NAMALWA (cell line): ENCODE results near the gene PAIP2.
"Not testable (repeated sequence)": the region's sequence is repeated elsewhere in the genome, so short reads cannot be mapped to it uniquely, and the experiment has no call there.

Experiments
- DNase-seq: peaks from one replicate; pipeline ENCODE4 v3.0.0-alpha.2; 2015; ENCODE audit warnings: low spot score

PAIP2 gene

GRCh38 chr5:139391570-139392323, 50.1 kb downstream of the PAIP2 start:
- DNase-seq, result peak; percentile 58

GRCh38 chr5:139392324-139392677, 50.6 kb downstream of the PAIP2 start:
- no peak for DNase-seq

- peak; percentile 92 for DNase-seq
Observed at GRCh38 chr5:139392678-139393496, 51.2 kb downstream of the PAIP2 start.

GRCh38 chr5:139393497-139394122, 52.0 kb downstream of the PAIP2 start:
- no peak for DNase-seq

- peak; percentile 73 for DNase-seq
Observed at GRCh38 chr5:139394123-139394653, 52.5 kb downstream of the PAIP2 start.

- no peak for DNase-seq
Observed at GRCh38 chr5:139394654-139395566, 53.3 kb downstream of the PAIP2 start, which contains the start of gene PROB1. Gene PROB1, minus strand, starts transcription at chr5:139395104. Its CDS starts 23 bp downstream, at chr5:139395081.

GRCh38 chr5:139395844-139396640, 54.4 kb downstream of the PAIP2 start:
- no peak for DNase-seq

- DNase-seq, result no peak
Observed at GRCh38 chr5:139396691-139397090, 55.0 kb downstream of the PAIP2 start.

GRCh38 chr5:139397921-139398320, 56.3 kb downstream of the PAIP2 start:
- no peak for DNase-seq

- no peak for DNase-seq
Observed at GRCh38 chr5:139399501-139400121, 58.0 kb downstream of the PAIP2 start.

- no peak for DNase-seq
Observed at GRCh38 chr5:139401546-139401945, 59.9 kb downstream of the PAIP2 start.

- DNase-seq, result peak; percentile 42
Observed at GRCh38 chr5:139402561-139403158, 61.0 kb downstream of the PAIP2 start.

- DNase-seq, result no peak
Observed at GRCh38 chr5:139403418-139403786, 61.7 kb downstream of the PAIP2 start.

GRCh38 chr5:139403787-139404483, 62.3 kb downstream of the PAIP2 start, which contains the start of gene SPATA24:
Gene SPATA24, minus strand, starts transcription at chr5:139404089. Its CDS starts 29 bp downstream, at chr5:139404060.
- peak; percentile 98 for DNase-seq

GRCh38 chr5:139404484-139404840, 62.8 kb downstream of the PAIP2 start:
- no peak for DNase-seq

GRCh38 chr5:139406963-139407362, 65.3 kb downstream of the PAIP2 start:
- DNase-seq, result no peak

- peak; percentile 43 for DNase-seq
Observed at GRCh38 chr5:139407517-139407916, 65.9 kb downstream of the PAIP2 start.

GRCh38 chr5:139408191-139408590, 66.5 kb downstream of the PAIP2 start:
- no peak for DNase-seq

- DNase-seq, result not testable (repeated sequence)
Observed at GRCh38 chr5:139409116-139409515, 67.5 kb downstream of the PAIP2 start.
